AG04449 (cell line): ENCODE results near the gene B3GALT5.

ENCODE experiments used
- CTCF ChIA-PET: fragments of 350-600 bp; formaldehyde crosslinking; extraction: SDS; loops from one replicate; lab custom pipeline; 2021; ENCODE audit warnings: antibody characterized with exemption; lab: Yijun Ruan, JAX
- POLR2A ChIA-PET: fragments of 400-600, 350-600 bp; formaldehyde crosslinking; extraction: SDS; loops from one replicate; lab custom pipeline; 2020; ENCODE audit warnings: antibody characterized with exemption, inconsistent platforms; lab: Yijun Ruan, JAX
- DNase-seq: peaks from one replicate; pipeline ENCODE4 v3.0.0-alpha.2; 2010; ENCODE audit warnings: low read depth, low spot score
- H3K4me3 ChIP-seq: 2 replicates; pipeline ENCODE4 v1.5.1; 2011; ENCODE audit warnings: low read depth, mild to moderate bottlenecking, control low read depth, low read length
- TF ChIP-seq, protein P1 (sequence below): IDR thresholded peaks from one replicate; pipeline ENCODE4 v1.5.1; 2011; ENCODE audit warnings: mild to moderate bottlenecking, moderate library complexity, low read length, control low read depth, inconsistent platforms; ENCODE audit not compliant: insufficient read depth; ENCODE audit errors: missing control alignments

B3GALT5 gene, protein sequence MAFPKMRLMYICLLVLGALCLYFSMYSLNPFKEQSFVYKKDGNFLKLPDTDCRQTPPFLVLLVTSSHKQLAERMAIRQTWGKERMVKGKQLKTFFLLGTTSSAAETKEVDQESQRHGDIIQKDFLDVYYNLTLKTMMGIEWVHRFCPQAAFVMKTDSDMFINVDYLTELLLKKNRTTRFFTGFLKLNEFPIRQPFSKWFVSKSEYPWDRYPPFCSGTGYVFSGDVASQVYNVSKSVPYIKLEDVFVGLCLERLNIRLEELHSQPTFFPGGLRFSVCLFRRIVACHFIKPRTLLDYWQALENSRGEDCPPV

DNA sequence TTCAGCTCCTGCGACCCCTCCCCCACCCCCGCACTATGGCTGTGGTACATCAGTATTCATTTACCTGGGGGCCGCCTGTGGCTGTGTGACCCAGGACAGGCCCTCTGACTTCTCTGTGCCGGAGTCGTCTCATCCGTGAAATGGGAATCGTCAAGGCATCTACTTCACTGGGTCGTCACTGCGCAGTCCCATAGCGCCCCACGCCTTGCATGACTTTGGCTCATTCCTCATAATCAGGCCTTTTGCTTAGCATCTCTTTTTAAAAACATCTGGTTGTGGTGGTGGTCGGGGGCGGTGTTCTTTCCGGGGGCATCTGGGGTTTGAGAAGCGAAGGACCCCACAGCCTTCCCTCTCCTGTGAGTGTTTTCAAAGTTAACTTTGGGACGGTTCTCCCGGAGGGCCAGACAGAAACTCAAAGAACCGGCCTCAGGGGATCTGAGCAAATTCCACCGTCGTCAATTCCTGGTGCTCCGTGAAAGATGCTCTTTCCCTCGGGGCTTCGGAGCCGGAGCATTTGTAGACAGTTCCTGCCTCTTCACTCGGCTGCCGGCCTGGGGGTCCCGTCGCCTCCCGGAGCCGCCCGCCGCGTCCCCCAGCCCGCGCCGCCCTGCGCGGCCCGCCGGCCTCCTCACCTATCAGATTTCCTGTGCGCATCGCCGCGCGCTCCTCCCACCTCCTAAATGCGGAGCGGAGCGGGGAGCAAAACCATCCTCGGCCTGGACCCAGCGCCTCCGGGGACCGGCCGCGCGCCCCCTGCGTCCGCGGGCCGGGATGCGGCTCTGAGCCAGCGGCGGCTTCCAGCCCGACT is at the start of gene B3GALT5:
Gene B3GALT5 (plus strand): TSS at position 708 of the 808 bp plus-strand sequence. CDS start 47,620 bp downstream, outside the sequence.
- CTCF ChIA-PET: interaction anchor here (1.4 to 1.5 kb wide), 2 partner anchors 94 kb away, joined by 4 to 5 read pairs; no protein-coding TSS in a partner anchor
- H3K4me3 ChIP-seq: peak within 1 kb of the TSS; percentile 63
- TF ChIP-seq, protein P1, sequence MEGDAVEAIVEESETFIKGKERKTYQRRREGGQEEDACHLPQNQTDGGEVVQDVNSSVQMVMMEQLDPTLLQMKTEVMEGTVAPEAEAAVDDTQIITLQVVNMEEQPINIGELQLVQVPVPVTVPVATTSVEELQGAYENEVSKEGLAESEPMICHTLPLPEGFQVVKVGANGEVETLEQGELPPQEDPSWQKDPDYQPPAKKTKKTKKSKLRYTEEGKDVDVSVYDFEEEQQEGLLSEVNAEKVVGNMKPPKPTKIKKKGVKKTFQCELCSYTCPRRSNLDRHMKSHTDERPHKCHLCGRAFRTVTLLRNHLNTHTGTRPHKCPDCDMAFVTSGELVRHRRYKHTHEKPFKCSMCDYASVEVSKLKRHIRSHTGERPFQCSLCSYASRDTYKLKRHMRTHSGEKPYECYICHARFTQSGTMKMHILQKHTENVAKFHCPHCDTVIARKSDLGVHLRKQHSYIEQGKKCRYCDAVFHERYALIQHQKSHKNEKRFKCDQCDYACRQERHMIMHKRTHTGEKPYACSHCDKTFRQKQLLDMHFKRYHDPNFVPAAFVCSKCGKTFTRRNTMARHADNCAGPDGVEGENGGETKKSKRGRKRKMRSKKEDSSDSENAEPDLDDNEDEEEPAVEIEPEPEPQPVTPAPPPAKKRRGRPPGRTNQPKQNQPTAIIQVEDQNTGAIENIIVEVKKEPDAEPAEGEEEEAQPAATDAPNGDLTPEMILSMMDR: peak; percentile 5
- DNase-seq: no peak
- POLR2A ChIA-PET: no interaction called here

- no peak for DNase-seq
- TF ChIP-seq, protein P1: no peak
- no peak overlapping the region for H3K4me3 ChIP-seq
- POLR2A ChIA-PET: no interaction called here
- CTCF ChIA-PET: no interaction called here
Observed at GRCh38 chr21:39564200-39564599, 48.5 kb upstream of the B3GALT5 start.

DNA sequence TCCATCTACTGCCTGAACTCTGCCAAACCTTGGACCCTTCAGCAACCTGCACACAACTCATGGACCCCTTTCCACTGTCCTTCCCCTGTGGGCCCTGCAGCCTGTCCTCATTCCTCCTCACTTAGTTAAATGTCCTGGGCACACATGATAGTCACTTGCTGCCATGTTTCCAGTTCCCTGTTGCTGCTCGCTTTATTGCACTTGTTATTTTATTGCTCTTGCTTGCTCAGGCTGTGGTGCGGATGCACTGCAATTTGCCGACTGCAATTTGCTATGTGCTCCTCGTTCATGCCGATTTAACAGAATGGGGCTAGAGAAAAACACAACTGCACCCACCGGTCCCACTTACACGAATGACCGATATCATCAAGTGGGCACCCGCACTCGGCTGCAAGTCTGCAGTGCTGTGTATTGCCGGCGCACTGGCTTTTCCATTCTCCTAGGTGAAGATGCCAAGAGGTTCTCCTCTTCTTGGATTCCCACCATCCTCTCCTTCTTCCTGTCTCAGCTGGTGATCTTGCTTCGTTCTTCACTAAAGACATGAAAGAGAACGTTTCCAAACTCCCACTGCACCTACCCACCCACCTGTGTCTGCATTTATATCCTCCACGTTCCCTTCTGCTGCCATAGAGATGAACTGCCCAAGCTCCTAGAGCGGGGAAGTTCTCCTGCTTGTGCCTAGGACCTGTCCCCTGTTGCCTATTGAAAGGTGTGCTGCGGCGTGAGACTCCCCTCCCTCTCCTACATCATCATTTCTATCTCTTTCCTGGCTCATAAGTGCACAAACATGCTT is 45.4 kb upstream of the B3GALT5 start:
- ChIA-PET POLR2A (no interaction called here), CTCF (no interaction called here)
- TF ChIP-seq, protein P1: no peak
- H3K4me3 ChIP-seq: no peak overlapping the region
- no peak for DNase-seq

DNA sequence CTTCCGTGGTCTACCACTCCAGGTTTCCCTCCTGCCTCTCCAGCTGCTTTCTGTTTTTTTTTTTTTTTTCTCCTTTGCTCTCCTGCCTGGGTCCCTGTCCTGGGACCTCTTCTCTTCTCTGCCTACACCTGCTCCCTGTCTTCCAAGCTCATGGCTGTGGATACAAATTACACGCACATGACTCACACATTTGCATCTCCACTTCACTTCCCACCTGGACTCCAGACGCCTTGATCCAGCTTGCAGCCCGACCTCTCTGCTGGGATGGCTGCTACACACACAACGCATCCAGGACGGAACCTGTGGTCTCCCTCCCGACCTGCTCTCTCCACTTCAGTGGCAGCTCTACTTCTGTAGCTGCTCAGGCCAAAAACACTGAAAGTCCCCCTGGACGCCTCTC is 44.4 kb upstream of the B3GALT5 start:
- DNase-seq: no peak
- no peak overlapping the region for H3K4me3 ChIP-seq
- TF ChIP-seq, protein P1: no peak
- ChIA-PET CTCF (no interaction called here), POLR2A (no interaction called here)

GRCh38 chr21:39575775-39576174 is 37.0 kb upstream of the B3GALT5 start:
- ChIA-PET CTCF (interaction anchor here (1.5 kb wide), 1 partner anchor 10 kb away, joined by 3 read pairs; no protein-coding TSS in a partner anchor), POLR2A (interaction anchor here (0.6 kb wide), 1 partner anchor 41 kb away, joined by 3 read pairs; no protein-coding TSS in a partner anchor)
- TF ChIP-seq, protein P1: no peak
- no peak for DNase-seq
- no peak overlapping the region for H3K4me3 ChIP-seq
